IMR-90 (cell line): Measurements from ENCODE around the gene GIMAP8. TPM values are rescaled to one million over a fixed set of nuclear protein-coding genes. Genes with fewer than 3 reads are reported as not detected.

Experiments
- ATAC-seq: fragments of 200-7000 bp; cut with Tn5 transposase; 2 replicates; pipeline ENCODE4 v1.9.1; 2020; ENCODE audit warnings: low read depth, mild to moderate bottlenecking, moderate library complexity
- BruUV-seq: library from RNA; stranded (reverse); fragments of 400-500 nt; replicated peaks from 2 replicates; lab custom pipeline; 2021; lab: Mats Ljungman, UMichigan
- CTCF ChIA-PET: fragments of 300-600 bp; formaldehyde crosslinking; extraction: SDS; loops from one replicate; lab custom pipeline; 2021; ENCODE audit warnings: antibody characterized with exemption; lab: Yijun Ruan, JAX
- POLR2A ChIA-PET: fragments of 300-600 bp; sonication (Branson Sonifier 250); formaldehyde crosslinking; loops from one replicate; lab custom pipeline; 2022; ENCODE audit warnings: antibody characterized with exemption; ENCODE audit not compliant: unreplicated experiment; lab: Charles Lee
- DNase-seq: peaks from one replicate; pipeline ENCODE4 v3.0.0; 2013
- H2AFZ ChIP-seq: replicated peaks from 2 replicates; pipeline ENCODE3; 2013; ENCODE audit warnings: low read length, mild to moderate bottlenecking; ENCODE audit not compliant: poor library complexity
- H2AK5ac ChIP-seq: 2 replicates; pipeline ENCODE4 v1.6.1; 2013; ENCODE audit warnings: low read depth, low read length, inconsistent platforms
- H2AK9ac ChIP-seq: replicated peaks from 2 replicates; pipeline ENCODE3; 2013; ENCODE audit warnings: mild to moderate bottlenecking, low read depth, low read length, moderate library complexity; ENCODE audit not compliant: poor library complexity
- H2BK120ac ChIP-seq: 2 replicates; pipeline ENCODE4 v1.6.1; 2013; ENCODE audit warnings: low read depth, low read length, inconsistent platforms
- H2BK15ac ChIP-seq: 3 replicates; pipeline ENCODE4 v1.6.1; 2013; ENCODE audit warnings: low read depth, low read length, inconsistent platforms
- H2BK20ac ChIP-seq: 2 replicates; pipeline ENCODE4 v1.6.1; 2013; ENCODE audit warnings: low read depth, mild to moderate bottlenecking, inconsistent platforms, low read length, moderate library complexity
- H2BK5ac ChIP-seq: 2 replicates; pipeline ENCODE4 v1.6.1; 2013; ENCODE audit warnings: mild to moderate bottlenecking, low read depth, low read length, inconsistent platforms; ENCODE audit not compliant: poor library complexity, severe bottlenecking
- H3K14ac ChIP-seq: replicated peaks from 2 replicates; pipeline ENCODE4 v1.6.1; 2013; ENCODE audit warnings: low read depth, low read length, inconsistent platforms
- H3K18ac ChIP-seq: 2 replicates; pipeline ENCODE4 v1.6.1; 2013; ENCODE audit warnings: low read depth, low read length, control low read depth
- H3K23ac ChIP-seq: 2 replicates; pipeline ENCODE4 v1.6.1; 2013; ENCODE audit warnings: low read depth, low read length, inconsistent platforms
- H3K27ac ChIP-seq: 2 replicates; pipeline ENCODE4 v1.5.1; 2013; ENCODE audit warnings: mild to moderate bottlenecking, control low read depth, low read length; ENCODE audit not compliant: insufficient read depth
- H3K27me3 ChIP-seq: 2 replicates; pipeline ENCODE4 v1.6.1; 2013; ENCODE audit warnings: low read length; ENCODE audit not compliant: control insufficient read depth, insufficient read depth
- H3K36me3 ChIP-seq: 2 replicates; pipeline ENCODE4 v1.6.1; 2013; ENCODE audit warnings: low read length, mixed read lengths; ENCODE audit not compliant: control insufficient read depth, insufficient read depth
- H3K4ac ChIP-seq: 2 replicates; pipeline ENCODE4 v1.6.1; 2013; ENCODE audit warnings: low read depth, low read length, inconsistent platforms
- H3K4me1 ChIP-seq: 2 replicates; pipeline ENCODE4 v1.6.1; 2013; ENCODE audit warnings: low read length, mixed read lengths; ENCODE audit not compliant: control insufficient read depth, insufficient read depth
- H3K4me2 ChIP-seq: 2 replicates; pipeline ENCODE4 v1.6.1; 2013; ENCODE audit warnings: low read depth, mild to moderate bottlenecking, control low read depth, low read length, moderate library complexity
- H3K4me3 ChIP-seq: 2 replicates; pipeline ENCODE4 v1.5.1; 2013; ENCODE audit warnings: low read depth, mild to moderate bottlenecking, control low read depth, low read length, moderate library complexity; ENCODE audit not compliant: insufficient read depth
- H3K56ac ChIP-seq: 2 replicates; pipeline ENCODE4 v1.6.1; 2013; ENCODE audit warnings: low read length, inconsistent platforms; ENCODE audit not compliant: insufficient read depth; ENCODE audit errors: extremely low read depth
- H3K79me1 ChIP-seq, 2 experiments: 2 replicates each; pipeline ENCODE4 v1.6.1; 2013; ENCODE audit warnings: low read length in 2 of 2, inconsistent platforms in 1 of 2, low read depth in 1 of 2
- H3K9ac ChIP-seq: 2 replicates; pipeline ENCODE4 v1.6.1; 2013; ENCODE audit warnings: low read depth, low read length, control low read depth
- H3K9me1 ChIP-seq: 2 replicates; pipeline ENCODE4 v1.6.1; 2013; ENCODE audit warnings: low read length, inconsistent platforms; ENCODE audit not compliant: insufficient read depth
- H3K9me3 ChIP-seq: 2 replicates; pipeline ENCODE4 v1.6.1; 2013; ENCODE audit warnings: low read length; ENCODE audit not compliant: control insufficient read depth, insufficient read depth
- H4K20me1 ChIP-seq: 2 replicates; pipeline ENCODE4 v1.6.1; 2013; ENCODE audit warnings: low read length, inconsistent platforms; ENCODE audit not compliant: insufficient read depth
- H4K5ac ChIP-seq: 2 replicates; pipeline ENCODE4 v1.6.1; 2013; ENCODE audit warnings: mild to moderate bottlenecking, low read depth, low read length, control low read depth
- H4K8ac ChIP-seq, 2 experiments: 2 replicates each; pipeline ENCODE4 v1.6.1; 2013; ENCODE audit warnings: low read depth in 2 of 2, low read length in 2 of 2, control low read depth in 1 of 2, inconsistent platforms in 1 of 2
- H4K91ac ChIP-seq: 2 replicates; pipeline ENCODE4 v1.6.1; 2013; ENCODE audit warnings: low read depth, low read length, inconsistent platforms; ENCODE audit not compliant: insufficient read depth
- BHLHE40 ChIP-seq: fragments of 150-350 bp; IDR thresholded peaks from 2 replicates; pipeline ENCODE4 v1.6.1; 2016; ENCODE audit warnings: mild to moderate bottlenecking, low read depth, low read length
- CEBPB ChIP-seq: IDR thresholded peaks from 2 replicates; pipeline ENCODE4 v1.6.1; 2012; ENCODE audit warnings: low read depth, low read length, improper control_type of control experiment
- MAZ ChIP-seq: IDR thresholded peaks from 2 replicates; pipeline ENCODE4 v1.6.1; 2012; ENCODE audit warnings: low read depth, mild to moderate bottlenecking, low read length, improper control_type of control experiment, moderate library complexity, borderline replicate concordance
- NFE2L2 ChIP-seq: fragments of 150-350 bp; IDR thresholded peaks from 2 replicates; pipeline ENCODE4 v1.6.1; 2016; ENCODE audit warnings: low read depth, mild to moderate bottlenecking, low read length
- RAD21 ChIP-seq: IDR thresholded peaks from 2 replicates; pipeline ENCODE4 v1.6.1; 2012; ENCODE audit warnings: low read length, improper control_type of control experiment
- WGBS, 2 experiments: methylation state at CpG; one replicate each; pipeline versions ENCODE4 v1.1.5 to v1.1.7; 2013; ENCODE audit warnings: missing lambda C conversion rate in 2 of 2; ENCODE audit not compliant: insufficient read length in 1 of 2; ENCODE audit errors: extremely low coverage in 2 of 2; 5-methylcytosine and 5-hydroxymethylcytosine counted together
- dilution Hi-C: fragments of 300-500 bp; cut with HindIII; formaldehyde crosslinking; loops from one replicate; pipeline ENCODE4 v1.14.3; 2018; ENCODE audit warnings: low sequenced_read_pairs; ENCODE audit not compliant: unreplicated experiment
- in situ Hi-C: fragments of 300-500 bp; cut with MboI; formaldehyde crosslinking; loops from 3 replicates; pipeline ENCODE4 v1.14.3; 2019; ENCODE audit warnings: low sequenced_read_pairs, inconsistent platforms, mixed read lengths
- intact Hi-C: fragments of 100-400 bp; cut with micrococcal nuclease; formaldehyde crosslinking; loops from 2 replicates; pipeline ENCODE4 v1.10.0; 2022
- polyA plus RNA-seq, 3 experiments: library from polyadenylated mRNA; depleted of rRNA; stranded (reverse); fragments of >200 nt; gene quantifications; 2 replicates each; pipeline ENCODE4 v1.2.3, GENCODE V29; 2012; ENCODE audit warnings: low replicate concordance in 1 of 3
- total RNA-seq: library from RNA; depleted of rRNA; stranded (reverse); fragments of >200 nt; gene quantifications from 2 replicates; pipeline ENCODE4 v1.2.3, GENCODE V29; 2012
- TF ChIP-seq, protein P1 (sequence below): fragments of 150-350 bp; IDR thresholded peaks from 2 replicates; pipeline ENCODE4 v1.6.1; 2016; ENCODE audit warnings: low read depth, mild to moderate bottlenecking, low read length, moderate library complexity, borderline replicate concordance

The GIMAP8 gene
- total and polyA plus RNA-seq, 2 of the 4 experiments (the other 2 are of a cell fraction) = not detected

DNA sequence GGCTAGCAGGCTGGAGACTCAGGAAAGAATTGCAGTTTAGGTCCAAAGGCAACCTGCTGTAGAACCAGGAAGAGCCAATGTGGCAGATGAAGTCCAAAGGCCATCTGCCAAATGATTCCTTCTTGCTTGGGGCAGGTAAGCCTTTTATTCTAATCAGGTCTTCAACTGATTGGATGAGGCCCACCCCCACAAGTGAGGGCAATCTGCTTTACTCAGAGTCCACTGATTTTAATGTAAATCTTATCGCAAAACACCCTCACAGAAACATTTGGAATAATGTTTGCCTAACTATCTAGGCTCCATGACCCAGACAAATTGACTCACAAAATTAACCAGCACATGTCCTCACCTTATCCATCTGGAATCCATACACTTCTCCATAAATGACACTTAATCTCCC lies 7.8 kb downstream of the GIMAP8 start:
- H2BK15ac ChIP-seq = no peak overlapping the region
- DNase-seq = no peak
- H2AK5ac ChIP-seq = no peak overlapping the region
- no peak overlapping the region for H2AFZ ChIP-seq
- no peaks in the 10 kb centered on the region for H3K9me1 ChIP-seq
- no peaks in the 10 kb centered on the region for H3K9me3 ChIP-seq
- no peak overlapping the region for H3K4ac ChIP-seq
- H4K91ac ChIP-seq = no peak overlapping the region
- H4K20me1 ChIP-seq = no peaks in the 10 kb centered on the region
- H2BK5ac ChIP-seq = no peak overlapping the region
- H3K4me2 ChIP-seq = no peak overlapping the region
- H3K4me1 ChIP-seq = no peaks in the 10 kb centered on the region
- 67% methylated on average over 1 of the region's 1 CpG; no CpG with 5 or more reads in 1 of the 2 experiments for WGBS, 2 experiments
- H3K9ac ChIP-seq = no peak overlapping the region
- CTCF ChIA-PET = no interaction called here
- no TSS peak for BruUV-seq
- H4K8ac ChIP-seq = no peak overlapping the region
- no peaks in the 10 kb centered on the region for H3K36me3 ChIP-seq
- H3K4me3 ChIP-seq = no peak overlapping the region
- in situ Hi-C loops (no loop called here), intact Hi-C loops (no loop called here), dilution Hi-C loops (no loop called here)
- TF ChIP-seq, protein P1, sequence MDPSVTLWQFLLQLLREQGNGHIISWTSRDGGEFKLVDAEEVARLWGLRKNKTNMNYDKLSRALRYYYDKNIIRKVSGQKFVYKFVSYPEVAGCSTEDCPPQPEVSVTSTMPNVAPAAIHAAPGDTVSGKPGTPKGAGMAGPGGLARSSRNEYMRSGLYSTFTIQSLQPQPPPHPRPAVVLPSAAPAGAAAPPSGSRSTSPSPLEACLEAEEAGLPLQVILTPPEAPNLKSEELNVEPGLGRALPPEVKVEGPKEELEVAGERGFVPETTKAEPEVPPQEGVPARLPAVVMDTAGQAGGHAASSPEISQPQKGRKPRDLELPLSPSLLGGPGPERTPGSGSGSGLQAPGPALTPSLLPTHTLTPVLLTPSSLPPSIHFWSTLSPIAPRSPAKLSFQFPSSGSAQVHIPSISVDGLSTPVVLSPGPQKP = no peak
- no peak for TF ChIP-seq MAZ
- TF ChIP-seq RAD21 = no peak
- no peak for TF ChIP-seq CEBPB
- TF ChIP-seq NFE2L2 = no peak
- no peak for TF ChIP-seq BHLHE40
- no peak overlapping the region for H4K5ac ChIP-seq
- no peak overlapping the region for H3K18ac ChIP-seq
- POLR2A ChIA-PET = no interaction called here
- H2AK9ac ChIP-seq = no peak overlapping the region
- no peak for ATAC-seq
- H3K23ac ChIP-seq = no peak overlapping the region
- H3K27ac ChIP-seq = no peak overlapping the region
- no peak overlapping the region for H2BK120ac ChIP-seq
- no peak overlapping the region for H3K56ac ChIP-seq
- no peaks in the 10 kb centered on the region for H3K79me1 ChIP-seq
- H2BK20ac ChIP-seq = no peak overlapping the region
- no peaks in the 10 kb centered on the region; the same call in 1 of the 2 replicates for H3K27me3 ChIP-seq
- H3K14ac ChIP-seq = no peak overlapping the region
